Endothelial cell of umbilical vein (primary cell): Measurements from ENCODE around the gene GALNT10. TPM values are rescaled to one million over a fixed set of nuclear protein-coding genes. Genes with fewer than 3 reads are reported as not detected.

Experiments
- BruUV-seq: library from RNA; stranded (reverse); fragments of 400-500 nt; replicated peaks from 2 replicates; lab custom pipeline; 2021; lab: Mats Ljungman, UMichigan
- CTCF ChIA-PET: fragments of 300-600, 350-600 bp; sonication (Branson Sonifier 250); formaldehyde crosslinking; loops from one replicate; lab custom pipeline; 2021; ENCODE audit warnings: antibody characterized with exemption, inconsistent platforms; lab: Charles Lee
- POLR2A ChIA-PET: fragments of 300-600, 350-600 bp; sonication (Branson Sonifier 250); formaldehyde crosslinking; loops from one replicate; lab custom pipeline; 2021; ENCODE audit warnings: antibody characterized with exemption, inconsistent platforms; lab: Charles Lee
- DNase-seq: peaks from one replicate; pipeline ENCODE4 v3.0.0-alpha.2; 2011; ENCODE audit warnings: low read depth, low spot score
- FAIRE-seq: peaks from 2 replicates; lab custom pipeline; 2011; peaks lifted over from hg19 to GRCh38; lab: Jason Lieb, UNC
- H2AFZ ChIP-seq: 2 replicates; pipeline ENCODE4 v1.6.0; 2012; ENCODE audit warnings: low read depth, low read length, control low read depth, inconsistent platforms
- H3K27ac ChIP-seq: 2 replicates; pipeline ENCODE4 v1.5.1; 2011; ENCODE audit warnings: low read depth, mild to moderate bottlenecking, control low read depth, low read length, moderate library complexity; ENCODE audit not compliant: insufficient read depth
- H3K27me3 ChIP-seq, 2 experiments: 2 replicates each; pipeline versions ENCODE4 v1.6.0 to v1.6.1; 2011; ENCODE audit warnings: low read length in 2 of 2, mixed read lengths in 1 of 2; ENCODE audit not compliant: control insufficient read depth in 2 of 2, insufficient read depth in 2 of 2
- H3K36me3 ChIP-seq, 2 experiments: 2 replicates in 1 of 2; 3 replicates in 1 of 2; pipeline ENCODE4 v1.5.1; 2011; ENCODE audit warnings: low read length in 2 of 2, mild to moderate bottlenecking in 1 of 2, moderate library complexity in 1 of 2; ENCODE audit not compliant: control insufficient read depth in 2 of 2, insufficient read depth in 2 of 2; ENCODE audit errors: extremely low read depth in 1 of 2
- H3K4me1 ChIP-seq: 3 replicates; pipeline ENCODE4 v1.5.1; 2011; ENCODE audit warnings: mild to moderate bottlenecking, low read length; ENCODE audit not compliant: control insufficient read depth, insufficient read depth; ENCODE audit errors: extremely low read depth
- H3K4me2 ChIP-seq: 2 replicates; pipeline ENCODE4 v1.6.1; 2011; ENCODE audit warnings: low read length, control low read depth, mixed read lengths; ENCODE audit not compliant: insufficient read depth
- H3K4me3 ChIP-seq, 3 experiments: fragments of 200-600 bp in 1 of 3; sonication (generic), shearing (Covaris generic) in 1 of 3; replicated peaks in 1 of 3; 2 replicates each; pipeline ENCODE4 v1.5.1; 2011 to 2016; ENCODE audit warnings: control low read depth in 3 of 3, low read length in 3 of 3, mild to moderate bottlenecking in 2 of 3, inconsistent platforms in 1 of 3, low read depth in 1 of 3, moderate library complexity in 1 of 3; ENCODE audit not compliant: insufficient read depth in 1 of 3
- H3K79me2 ChIP-seq: 2 replicates; pipeline ENCODE4 v1.6.0; 2012; ENCODE audit warnings: low read length, inconsistent platforms; ENCODE audit not compliant: control insufficient read depth, insufficient read depth
- H3K9ac ChIP-seq: replicated peaks from 2 replicates; pipeline ENCODE3; 2011; ENCODE audit warnings: low read length, control low read depth; ENCODE audit not compliant: insufficient read depth; ENCODE audit errors: extremely low read depth
- H3K9me1 ChIP-seq: replicated peaks from 3 replicates; pipeline ENCODE4 v1.6.0; 2011; ENCODE audit warnings: mild to moderate bottlenecking, low read length; ENCODE audit not compliant: control insufficient read depth, insufficient read depth; ENCODE audit errors: extremely low read depth
- H3K9me3 ChIP-seq: replicated peaks from 2 replicates; pipeline ENCODE4 v1.5.1; 2012; ENCODE audit warnings: low read length, inconsistent platforms; ENCODE audit not compliant: control insufficient read depth, insufficient read depth
- H4K20me1 ChIP-seq: replicated peaks from 2 replicates; pipeline ENCODE3; 2011; ENCODE audit warnings: mild to moderate bottlenecking, low read length; ENCODE audit not compliant: control insufficient read depth, insufficient read depth; ENCODE audit errors: extremely low read depth
- EZH2 ChIP-seq: IDR thresholded peaks from 2 replicates; pipeline ENCODE4 v1.6.1; 2012; ENCODE audit warnings: borderline replicate concordance, low read depth, mild to moderate bottlenecking, moderate library complexity, low read length, inconsistent platforms; ENCODE audit not compliant: severe bottlenecking
- FOS ChIP-seq: IDR thresholded peaks from 2 replicates; pipeline ENCODE4 v1.6.1; 2011; ENCODE audit warnings: mild to moderate bottlenecking, low read length, moderate library complexity, borderline replicate concordance; ENCODE audit not compliant: insufficient read depth
- GATA2 ChIP-seq: IDR thresholded peaks from 2 replicates; pipeline ENCODE4 v1.7.0; 2011; ENCODE audit warnings: low read depth, mild to moderate bottlenecking, moderate library complexity, mixed read lengths, low read length; ENCODE audit not compliant: insufficient read length, insufficient read depth
- JUN ChIP-seq: IDR thresholded peaks from 2 replicates; pipeline ENCODE4 v1.6.1; 2011; ENCODE audit warnings: borderline replicate concordance, low read depth; ENCODE audit not compliant: insufficient read length, insufficient read depth
- MAX ChIP-seq: IDR thresholded peaks from 2 replicates; pipeline ENCODE4 v1.6.1; 2011; ENCODE audit not compliant: insufficient read depth, insufficient read length
- MYC ChIP-seq: IDR thresholded peaks from one replicate; pipeline ENCODE4 v1.6.1; 2011; ENCODE audit warnings: mild to moderate bottlenecking, low read depth, low read length
- POLR2A ChIP-seq: IDR thresholded peaks from 2 replicates; pipeline ENCODE4 v1.6.1; 2012; ENCODE audit warnings: low read depth, mild to moderate bottlenecking, control low read depth, low read length
- POLR2AphosphoS5 ChIP-seq: IDR thresholded peaks from 2 replicates; pipeline ENCODE4 v1.6.1; 2012; ENCODE audit warnings: low read depth, mild to moderate bottlenecking, control low read depth, low read length, moderate library complexity; ENCODE audit not compliant: insufficient read depth
- dilution Hi-C: fragments of 300-500 bp; cut with MboI; formaldehyde crosslinking; loops from one replicate; pipeline ENCODE4 v1.15.0; 2019; ENCODE audit warnings: low sequenced_read_pairs; ENCODE audit not compliant: extremely low pct_ligation_motif_present
- intact Hi-C: fragments of 100-400 bp; cut with micrococcal nuclease; formaldehyde crosslinking; loops from one replicate; pipeline ENCODE4 v1.10.0; 2022
- polyA plus RNA-seq, 4 experiments: library from polyadenylated mRNA; depleted of rRNA in 3 of 4; stranded (reverse) in 3 of 4; unstranded in 1 of 4; fragments of >200 nt; gene quantifications; 2 replicates each; pipeline versions ENCODE4 v1.2.1 to v1.2.3, GENCODE V29; 2011 to 2012; ENCODE audit warnings: missing spikeins in 1 of 4
- total RNA-seq: library from RNA; stranded (reverse); gene quantifications from 2 replicates; pipeline ENCODE4 v1.2.3, GENCODE V29; 2021
- TF ChIP-seq, protein P1 (sequence below), 2 donors: IDR thresholded peaks; 1 replicate in 1 of 2; 2 replicates in 1 of 2; pipeline ENCODE4 v1.5.1; 2011; ENCODE audit warnings: low read length in 2 of 2, mild to moderate bottlenecking in 2 of 2, moderate library complexity in 2 of 2, control low read depth in 1 of 2, inconsistent platforms in 1 of 2, low read depth in 1 of 2; ENCODE audit not compliant: insufficient read depth in 1 of 2; ENCODE audit errors: extremely low read depth in 1 of 2

Gene GALNT10
- total and polyA plus RNA-seq, 2 donors (not counting 3 experiments of a cell fraction or from before 2014, with no cell fraction given), result 70.2 to 77.6 TPM

DNA sequence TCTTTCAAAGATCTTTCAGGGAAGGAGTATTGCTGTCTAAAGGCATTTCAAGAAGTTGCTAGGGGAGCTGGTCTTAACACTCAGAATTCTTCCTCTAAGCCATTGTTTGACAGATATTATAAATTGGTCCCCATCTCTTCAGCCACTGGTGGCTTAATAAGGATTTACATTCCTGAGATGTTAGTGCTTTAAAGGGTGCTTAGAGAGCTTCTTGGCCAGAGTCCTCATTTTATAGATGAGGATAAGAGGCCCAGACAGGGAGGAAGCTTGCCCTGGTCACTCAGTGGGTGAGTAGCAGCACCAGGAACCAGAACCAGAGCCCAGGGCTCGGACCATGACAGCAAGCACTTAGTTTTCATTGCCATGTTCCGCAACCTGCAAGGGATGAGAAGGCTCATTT, 53.2 kb downstream of the GALNT10 start:
- H3K4me1 ChIP-seq, result peaks cover 3% of the 10 kb centered on the region
- TF ChIP-seq JUN, result no peak
- no peak for TF ChIP-seq MYC
- TF ChIP-seq, protein P1, sequence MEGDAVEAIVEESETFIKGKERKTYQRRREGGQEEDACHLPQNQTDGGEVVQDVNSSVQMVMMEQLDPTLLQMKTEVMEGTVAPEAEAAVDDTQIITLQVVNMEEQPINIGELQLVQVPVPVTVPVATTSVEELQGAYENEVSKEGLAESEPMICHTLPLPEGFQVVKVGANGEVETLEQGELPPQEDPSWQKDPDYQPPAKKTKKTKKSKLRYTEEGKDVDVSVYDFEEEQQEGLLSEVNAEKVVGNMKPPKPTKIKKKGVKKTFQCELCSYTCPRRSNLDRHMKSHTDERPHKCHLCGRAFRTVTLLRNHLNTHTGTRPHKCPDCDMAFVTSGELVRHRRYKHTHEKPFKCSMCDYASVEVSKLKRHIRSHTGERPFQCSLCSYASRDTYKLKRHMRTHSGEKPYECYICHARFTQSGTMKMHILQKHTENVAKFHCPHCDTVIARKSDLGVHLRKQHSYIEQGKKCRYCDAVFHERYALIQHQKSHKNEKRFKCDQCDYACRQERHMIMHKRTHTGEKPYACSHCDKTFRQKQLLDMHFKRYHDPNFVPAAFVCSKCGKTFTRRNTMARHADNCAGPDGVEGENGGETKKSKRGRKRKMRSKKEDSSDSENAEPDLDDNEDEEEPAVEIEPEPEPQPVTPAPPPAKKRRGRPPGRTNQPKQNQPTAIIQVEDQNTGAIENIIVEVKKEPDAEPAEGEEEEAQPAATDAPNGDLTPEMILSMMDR (IDR thresholded peaks at IDR 0.05; ENCODE audit: extremely low read depth in 1 of 2, insufficient read depth in 1 of 2, low read depth in 1 of 2, low read length in 2 of 2), result no peak
- no peak for TF ChIP-seq POLR2A
- no peak for TF ChIP-seq GATA2
- TF ChIP-seq POLR2AphosphoS5, result no peak
- TF ChIP-seq FOS, result no peak
- ChIA-PET POLR2A (no interaction called here), CTCF (no interaction called here)
- no peak overlapping the region for H3K9ac ChIP-seq
- DNase-seq (no peak), FAIRE-seq (no peak)
- dilution Hi-C loops, result no loop called here
- no peaks in the 10 kb centered on the region for H4K20me1 ChIP-seq
- no peak overlapping the region for H3K4me3 ChIP-seq
- H3K36me3 ChIP-seq, result no peaks in the 10 kb centered on the region
- BruUV-seq, result no TSS peak
- H2AFZ ChIP-seq, result no peak overlapping the region
- H3K79me2 ChIP-seq, result peaks cover 3% of the 10 kb centered on the region
- no peak overlapping the region for H3K27ac ChIP-seq
- H3K9me1 ChIP-seq, result no peaks in the 10 kb centered on the region
- no peaks in the 10 kb centered on the region for H3K9me3 ChIP-seq
- intact Hi-C loops, result no loop called here
- H3K27me3 ChIP-seq, result no peaks in the 10 kb centered on the region
- H3K4me2 ChIP-seq, result no peak overlapping the region

DNA sequence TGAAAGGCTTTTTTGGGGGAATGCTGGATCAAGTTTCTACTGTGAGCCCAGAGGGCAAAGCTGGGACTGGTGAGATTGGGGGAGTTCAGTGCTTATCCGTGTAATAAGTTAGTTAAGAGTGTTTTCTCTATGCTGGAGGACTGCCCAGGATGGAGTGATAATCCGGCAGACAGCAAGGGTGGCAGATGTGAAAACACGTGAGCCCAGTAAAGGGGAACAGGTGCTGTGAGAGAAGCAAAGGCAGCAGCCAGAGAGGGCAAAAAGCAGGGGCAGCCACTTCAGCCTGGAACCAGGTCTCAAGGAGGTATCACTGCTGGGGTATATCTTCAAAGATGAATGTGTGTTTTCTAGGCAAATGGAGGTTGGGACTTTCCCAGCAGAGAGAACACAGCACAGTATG, 53.9 kb downstream of the GALNT10 start:
- H2AFZ ChIP-seq, result no peak overlapping the region
- H4K20me1 ChIP-seq, result no peaks in the 10 kb centered on the region
- ChIA-PET CTCF (no interaction called here), POLR2A (no interaction called here)
- no peaks in the 10 kb centered on the region for H3K36me3 ChIP-seq
- H3K4me3 ChIP-seq, result no peak overlapping the region
- H3K9ac ChIP-seq, result no peak overlapping the region
- H3K9me1 ChIP-seq, result no peaks in the 10 kb centered on the region
- H3K27ac ChIP-seq, result no peak overlapping the region
- TF ChIP-seq JUN, result no peak
- TF ChIP-seq, protein P1 (IDR thresholded peaks at IDR 0.05; ENCODE audit: extremely low read depth in 1 of 2, insufficient read depth in 1 of 2, low read depth in 1 of 2, low read length in 2 of 2), result no peak
- TF ChIP-seq MAX, result no peak
- TF ChIP-seq FOS, result no peak
- TF ChIP-seq POLR2A, result no peak
- TF ChIP-seq MYC, result no peak
- TF ChIP-seq GATA2, result no peak
- no peak for TF ChIP-seq POLR2AphosphoS5
- no peak for TF ChIP-seq EZH2
- H3K4me2 ChIP-seq, result no peak overlapping the region
- FAIRE-seq, result no peak
- no peaks in the 10 kb centered on the region for H3K9me3 ChIP-seq
- no peak for DNase-seq
- no peaks in the 10 kb centered on the region for H3K4me1 ChIP-seq
- H3K79me2 ChIP-seq, result peaks cover 5% of the 10 kb centered on the region
- BruUV-seq, result no TSS peak
- no peaks in the 10 kb centered on the region for H3K27me3 ChIP-seq
- dilution Hi-C loops (no loop called here), intact Hi-C loops (no loop called here)
